ENCODE results near the gene KCNAB2.

Gene KCNAB2

GRCh38 chr1:6127587-6128163, 82.0 kb downstream of the KCNAB2 start:
- peak; percentile 42 to 58 for DNase-seq (ENCODE audit: low read depth in 2 of 2)

DNA sequence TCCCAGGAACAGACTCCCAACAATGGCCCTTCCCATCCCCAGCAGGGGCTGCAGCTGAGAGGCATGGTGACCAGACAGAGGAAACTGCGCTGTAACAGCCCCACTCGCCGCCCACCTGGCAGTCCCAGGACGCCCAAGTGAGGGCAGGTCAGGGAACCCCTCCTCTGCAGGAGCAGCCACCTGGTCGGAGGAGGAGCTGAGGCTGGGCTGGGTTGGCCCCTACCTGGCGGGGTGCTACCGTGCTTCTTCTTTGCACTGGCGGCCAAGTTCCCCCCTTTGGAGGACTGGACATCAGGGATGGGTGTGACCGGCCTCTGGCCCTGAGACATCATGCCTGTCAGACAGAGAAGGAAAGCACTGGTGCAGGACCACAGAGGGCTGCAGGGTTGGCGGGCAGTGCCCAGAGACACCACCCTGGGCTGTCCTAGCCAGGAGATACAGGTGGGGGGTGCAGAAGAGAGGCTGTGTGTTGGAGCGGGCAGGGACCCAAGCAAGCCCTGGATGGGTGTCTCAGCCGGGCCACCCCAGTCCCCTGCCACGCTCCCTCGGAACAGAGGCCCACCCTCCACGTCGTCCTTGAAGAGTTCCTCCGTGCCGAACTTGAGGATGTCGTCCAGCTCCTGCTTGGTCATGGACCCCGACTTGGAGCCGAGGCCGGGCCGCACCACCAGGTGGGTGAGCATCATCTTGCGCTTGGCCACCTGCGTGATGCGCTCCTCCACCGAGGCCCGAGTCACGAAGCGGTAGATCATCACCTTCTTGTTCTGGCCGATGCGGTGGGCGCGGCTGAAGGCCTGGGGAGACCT, 82.8 kb downstream of the KCNAB2 start:
- no peak for DNase-seq (ENCODE audit: low read depth in 2 of 2)

- DNase-seq (ENCODE audit: low read depth in 2 of 2): no peak
Measured at GRCh38 chr1:6129313-6129712, 83.6 kb downstream of the KCNAB2 start.

GRCh38 chr1:6130036-6130435, 84.3 kb downstream of the KCNAB2 start:
- no peak for DNase-seq (ENCODE audit: low read depth in 2 of 2)

DNA sequence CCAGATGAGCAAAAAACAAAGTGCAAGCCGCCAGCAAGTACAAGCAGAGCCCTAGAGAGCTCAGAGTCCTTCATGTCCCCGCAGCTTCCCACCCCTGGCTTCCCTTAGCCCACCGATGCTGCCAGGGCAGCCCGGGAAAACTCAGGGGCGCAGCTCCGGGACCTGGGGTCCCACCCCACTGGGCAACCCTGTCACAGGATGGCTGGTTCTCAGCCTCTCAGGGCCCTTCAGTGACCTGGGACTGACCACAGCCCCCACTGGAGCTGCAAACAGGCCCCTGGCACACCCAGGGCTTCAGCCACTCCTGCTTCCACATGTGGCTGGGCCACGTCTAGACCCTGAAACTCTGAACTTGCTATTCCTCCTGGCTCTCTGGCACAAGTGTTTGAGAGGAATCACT, 84.9 kb downstream of the KCNAB2 start:
- no peak for DNase-seq (ENCODE audit: low read depth in 2 of 2)

DNA sequence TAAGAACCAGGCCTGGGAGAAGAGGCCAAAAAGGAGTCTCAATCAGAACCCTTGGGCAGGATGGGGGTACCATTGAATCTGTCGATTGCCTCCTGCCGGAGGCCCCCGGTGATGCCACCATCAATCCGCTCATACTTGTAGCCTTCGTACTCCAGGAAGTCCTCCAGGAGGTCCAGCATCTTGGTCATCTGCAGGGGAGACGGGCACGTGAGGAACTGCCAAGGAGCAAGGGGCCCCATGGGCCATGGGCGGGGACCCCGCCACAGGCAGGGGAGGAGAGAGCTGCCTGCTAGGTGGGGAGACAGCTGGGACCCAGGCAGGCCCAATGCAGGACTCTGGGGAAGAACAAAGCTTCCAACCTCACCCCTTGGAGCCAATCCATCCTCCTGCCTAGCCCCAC, 85.9 kb downstream of the KCNAB2 start:
- DNase-seq (ENCODE audit: low read depth in 2 of 2): no peak

DNA sequence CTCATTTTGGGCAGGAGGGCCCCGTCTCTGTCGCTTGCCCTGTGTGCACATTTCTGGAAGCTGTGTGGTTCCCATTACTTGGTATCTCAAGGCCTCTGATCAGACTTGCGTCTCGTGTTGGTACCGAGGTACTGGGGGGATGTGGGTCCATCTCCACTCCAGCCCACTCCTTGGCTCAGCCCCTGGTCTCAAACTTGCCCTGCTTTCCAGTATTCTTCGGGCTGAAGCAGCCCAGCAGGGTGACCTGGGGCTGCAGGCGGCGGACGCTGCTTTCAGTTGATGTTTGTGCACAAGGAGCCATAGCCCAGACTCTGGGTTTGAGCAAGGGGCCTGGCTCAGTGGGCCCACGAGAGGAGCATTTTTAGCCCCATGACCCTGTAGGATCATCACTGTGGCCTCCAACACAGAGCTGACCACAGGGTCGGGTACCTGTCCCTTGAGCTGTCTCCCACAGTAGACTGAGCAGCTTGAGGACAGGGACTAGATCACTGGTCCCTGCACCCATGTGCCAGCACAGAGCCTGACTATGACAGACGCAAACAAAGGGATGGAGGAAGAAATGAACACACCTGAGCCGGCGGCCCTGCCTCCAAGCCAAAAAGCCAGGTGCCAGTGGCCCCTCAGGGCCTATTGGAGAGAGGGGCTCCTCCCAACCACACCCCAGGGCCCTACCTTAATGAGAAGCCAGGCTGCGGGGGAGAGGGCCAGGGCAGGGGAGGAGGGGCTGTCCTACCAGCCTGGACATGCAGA, 87.6 kb downstream of the KCNAB2 start:
- no peak for DNase-seq (ENCODE audit: low read depth in 2 of 2)

- DNase-seq (ENCODE audit: low read depth in 2 of 2): no peak
Measured at GRCh38 chr1:6134206-6134605, 88.5 kb downstream of the KCNAB2 start.

DNA sequence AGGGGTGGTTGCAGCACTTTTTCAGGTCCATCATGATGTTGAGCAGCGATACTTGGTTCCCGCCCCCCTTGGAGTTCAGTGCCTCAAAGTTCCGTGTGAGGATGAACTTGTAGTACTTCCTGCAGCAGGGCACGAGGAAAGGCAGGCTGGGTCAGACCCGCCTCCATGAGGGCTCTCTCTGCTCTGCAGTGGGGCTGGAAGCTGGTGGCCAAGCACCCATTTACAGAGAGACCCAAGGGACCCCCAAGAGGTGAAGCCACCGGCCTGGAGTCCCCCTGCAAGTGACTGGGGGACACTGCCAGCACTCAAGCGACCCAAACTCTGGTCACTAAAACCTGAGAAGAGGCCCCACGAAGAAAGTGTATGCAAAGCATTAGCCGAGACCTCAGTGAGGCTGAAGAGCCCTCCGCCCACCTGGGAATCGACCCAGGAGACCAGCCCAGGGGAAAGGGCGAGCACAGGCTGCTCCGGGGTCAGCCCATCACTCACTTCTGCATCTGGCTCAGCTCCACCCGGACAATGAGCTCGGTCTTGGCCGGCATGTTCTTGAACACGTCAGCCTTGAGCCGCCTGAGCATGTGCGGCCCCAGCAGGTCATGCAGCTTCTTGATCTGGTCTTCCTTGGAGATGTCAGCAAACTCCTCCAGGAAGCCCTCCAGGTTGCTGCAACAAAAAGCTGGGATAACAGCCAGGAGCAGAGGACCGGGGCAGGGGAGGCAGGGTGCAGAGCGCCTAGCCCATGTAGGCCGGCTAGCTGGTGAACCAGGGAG, 89.2 kb downstream of the KCNAB2 start:
- no peak for DNase-seq (ENCODE audit: low read depth in 2 of 2)

- no peak for DNase-seq (ENCODE audit: low read depth in 2 of 2)
Measured at GRCh38 chr1:6136516-6137220, 91.0 kb downstream of the KCNAB2 start.

DNA sequence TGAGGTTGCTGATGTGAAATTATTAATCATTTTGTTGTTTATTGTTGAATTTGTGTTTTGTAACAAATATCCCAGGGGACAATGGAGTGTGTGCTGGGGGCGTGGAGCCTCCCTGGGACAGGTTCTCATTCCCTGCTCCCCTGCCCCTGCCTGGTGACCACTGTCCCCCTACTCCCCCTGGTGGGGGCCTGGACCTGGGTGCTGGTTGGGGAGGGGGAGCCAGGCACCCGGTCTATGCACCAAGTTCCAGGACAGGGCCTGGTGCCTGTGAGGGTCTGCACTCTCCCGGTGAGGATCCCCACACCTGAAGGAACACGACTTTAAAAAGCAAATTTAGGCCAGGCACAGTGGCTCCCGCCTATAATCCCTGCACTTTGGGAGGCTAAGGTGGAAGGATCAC, 92.1 kb downstream of the KCNAB2 start:
- DNase-seq (ENCODE audit: low read depth in 2 of 2): no peak

DNA sequence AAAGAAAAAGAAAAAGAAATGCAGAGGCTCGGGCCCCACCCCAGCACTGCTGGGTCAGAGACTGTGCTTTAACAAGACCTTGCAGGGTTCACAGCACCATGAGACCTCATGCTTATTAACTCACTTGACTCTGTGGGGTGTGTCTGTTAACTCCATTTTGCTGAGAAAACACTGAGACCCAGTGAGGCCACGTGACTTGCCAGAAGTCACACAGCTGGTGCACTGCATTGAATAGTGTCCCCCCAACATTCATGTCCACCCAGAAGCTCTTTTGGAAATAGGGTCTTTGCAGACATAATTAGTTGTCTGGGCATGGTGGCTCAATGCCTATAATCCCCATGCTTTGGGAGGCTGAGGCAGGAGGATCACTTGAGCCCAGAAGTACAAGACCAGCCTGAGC, 94.7 kb downstream of the KCNAB2 start:
- no peak for DNase-seq (ENCODE audit: low read depth in 2 of 2)

DNA sequence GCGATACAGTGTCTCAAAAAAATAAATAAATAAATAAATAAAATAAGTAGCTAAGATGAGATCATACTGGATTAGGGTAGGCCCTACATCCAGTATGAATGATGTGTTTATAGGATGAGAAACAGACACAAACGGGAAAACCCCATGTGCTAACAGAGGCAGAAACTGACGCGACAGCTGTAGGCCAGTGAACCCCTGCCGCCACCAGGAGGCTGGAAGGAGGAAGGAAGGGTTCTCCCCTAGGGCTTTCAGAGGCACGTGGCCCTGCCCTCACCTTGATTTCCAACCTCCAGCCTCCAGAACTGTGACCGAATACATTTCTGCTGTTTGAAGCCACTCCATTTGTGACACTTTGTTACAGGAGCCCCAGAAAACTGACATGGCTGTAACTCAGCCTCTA, 95.9 kb downstream of the KCNAB2 start:
- DNase-seq (ENCODE audit: low read depth in 2 of 2): no peak

- no peak for DNase-seq (ENCODE audit: low read depth in 2 of 2)
Measured at GRCh38 chr1:6142036-6142621, 96.4 kb downstream of the KCNAB2 start.

- no peak for DNase-seq (ENCODE audit: low read depth in 2 of 2)
Measured at GRCh38 chr1:6142734-6143133, 97.0 kb downstream of the KCNAB2 start.

DNA sequence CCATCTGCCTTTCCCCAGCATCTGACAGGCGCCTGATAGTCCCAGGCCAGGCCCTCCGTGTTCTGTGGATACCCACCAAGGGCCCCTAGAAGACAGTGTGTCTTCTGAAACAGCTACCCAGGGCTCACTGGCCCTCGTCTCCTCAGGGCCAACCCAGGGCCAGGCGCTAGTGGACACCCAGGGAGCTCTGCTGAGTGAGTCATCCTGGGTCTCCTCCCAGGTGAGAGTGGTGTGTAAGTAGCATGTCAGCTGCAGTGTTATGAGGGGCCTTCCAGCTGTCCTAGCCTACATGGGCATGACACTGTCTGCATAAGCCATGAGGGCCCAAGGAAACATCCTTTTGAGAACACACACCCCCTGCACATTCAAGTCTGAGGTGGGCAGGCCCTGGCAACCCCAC, 97.7 kb downstream of the KCNAB2 start:
- no peak for DNase-seq (ENCODE audit: low read depth in 2 of 2)

DNA sequence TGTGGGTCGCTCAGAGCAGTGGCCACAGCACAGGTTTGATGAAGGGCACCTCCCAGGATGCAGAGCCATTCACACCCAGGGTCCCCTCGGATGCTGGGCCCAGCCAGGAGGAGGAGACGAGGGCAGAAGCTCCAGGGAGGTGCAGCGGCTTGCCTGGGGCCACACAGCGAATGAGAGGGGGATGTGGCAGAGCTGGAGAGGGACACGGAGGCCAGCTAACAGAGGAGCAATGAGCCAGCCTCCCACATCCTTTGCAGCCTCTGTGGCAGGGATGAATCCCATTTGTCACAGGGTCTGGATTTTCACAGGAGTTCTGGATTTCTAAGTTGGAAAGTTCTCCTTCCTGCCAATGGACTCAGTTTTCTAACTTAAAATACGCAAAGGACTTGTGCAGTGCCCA, 98.5 kb downstream of the KCNAB2 start:
- DNase-seq (ENCODE audit: low read depth in 2 of 2): no peak

- no peak for DNase-seq (ENCODE audit: low read depth in 2 of 2)
Measured at GRCh38 chr1:6144647-6145395, 99.1 kb downstream of the KCNAB2 start.

DNA sequence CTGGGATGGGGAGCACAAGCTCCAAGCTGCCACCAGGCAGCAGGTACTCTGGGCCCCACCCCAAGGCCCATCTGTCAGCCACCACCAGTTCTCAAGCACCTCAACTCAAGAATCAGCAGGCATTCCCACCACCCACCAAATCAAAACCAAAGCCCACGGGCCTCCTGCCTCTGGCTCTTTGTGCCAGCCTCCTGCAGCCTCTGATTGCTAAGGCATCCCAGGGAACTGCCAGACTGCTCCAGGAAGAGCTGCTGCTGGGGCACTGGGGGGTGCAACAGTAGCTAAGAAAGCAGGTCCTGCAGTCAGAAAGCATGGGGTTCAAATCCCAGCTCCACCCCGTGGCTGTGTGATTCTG, 99.7 kb downstream of the KCNAB2 start:
- no peak for DNase-seq (ENCODE audit: low read depth in 2 of 2)

GRCh38 chr1:6145864-6146410, 100.2 kb downstream of the KCNAB2 start:
- no peak for DNase-seq (ENCODE audit: low read depth in 2 of 2)
